GM19023 (cell line): Measurements from ENCODE around the gene ZMYND19.
"Not testable (repeated sequence)": the region's sequence is repeated elsewhere in the genome, so short reads cannot be mapped to it uniquely, and the experiment has no call there.

Experiments
- ATAC-seq: cut with Tn5 transposase; IDR thresholded peaks from one replicate; pipeline ENCODE4 v1.9.1; 2021; ENCODE audit warnings: mild to moderate bottlenecking, moderate library complexity; ENCODE audit not compliant: unreplicated experiment

ZMYND19 gene

DNA sequence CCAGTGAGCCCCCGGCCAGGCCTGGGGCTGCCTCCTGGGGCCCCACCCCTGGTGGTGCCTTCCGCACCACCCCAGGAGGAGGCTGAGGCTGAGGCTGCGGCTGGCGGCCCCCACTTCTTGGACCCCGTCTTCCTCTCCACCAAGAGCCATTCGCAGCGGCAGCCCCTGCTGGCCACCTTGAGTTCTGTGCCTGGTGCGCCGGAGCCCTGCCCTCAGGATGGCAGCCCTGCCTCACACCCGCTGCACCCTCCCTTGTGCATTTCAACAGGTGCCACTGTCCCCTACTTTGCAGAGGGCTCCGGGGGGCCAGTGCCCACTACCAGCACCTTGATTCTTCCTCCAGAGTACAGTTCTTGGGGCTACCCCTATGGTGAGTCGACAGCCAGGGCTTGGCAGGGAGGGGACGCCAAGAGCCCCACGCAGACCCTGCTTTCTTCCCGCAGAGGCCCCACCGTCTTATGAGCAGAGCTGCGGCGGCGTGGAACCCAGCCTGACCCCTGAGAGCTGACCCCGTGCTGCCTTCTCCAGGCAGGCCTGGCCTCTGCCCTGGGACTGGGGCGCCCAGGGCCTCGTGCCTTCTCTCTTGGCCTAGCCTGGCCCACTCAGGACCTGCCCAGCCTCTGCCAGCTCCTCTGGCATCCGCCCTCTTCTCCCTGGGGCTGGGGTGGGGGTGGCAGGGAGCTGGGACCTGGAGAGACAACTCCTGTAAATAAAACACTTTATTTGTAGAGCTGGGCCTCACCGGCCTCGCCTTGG, 24.5 kb upstream of the ZMYND19 start:
- no peak for ATAC-seq

DNA sequence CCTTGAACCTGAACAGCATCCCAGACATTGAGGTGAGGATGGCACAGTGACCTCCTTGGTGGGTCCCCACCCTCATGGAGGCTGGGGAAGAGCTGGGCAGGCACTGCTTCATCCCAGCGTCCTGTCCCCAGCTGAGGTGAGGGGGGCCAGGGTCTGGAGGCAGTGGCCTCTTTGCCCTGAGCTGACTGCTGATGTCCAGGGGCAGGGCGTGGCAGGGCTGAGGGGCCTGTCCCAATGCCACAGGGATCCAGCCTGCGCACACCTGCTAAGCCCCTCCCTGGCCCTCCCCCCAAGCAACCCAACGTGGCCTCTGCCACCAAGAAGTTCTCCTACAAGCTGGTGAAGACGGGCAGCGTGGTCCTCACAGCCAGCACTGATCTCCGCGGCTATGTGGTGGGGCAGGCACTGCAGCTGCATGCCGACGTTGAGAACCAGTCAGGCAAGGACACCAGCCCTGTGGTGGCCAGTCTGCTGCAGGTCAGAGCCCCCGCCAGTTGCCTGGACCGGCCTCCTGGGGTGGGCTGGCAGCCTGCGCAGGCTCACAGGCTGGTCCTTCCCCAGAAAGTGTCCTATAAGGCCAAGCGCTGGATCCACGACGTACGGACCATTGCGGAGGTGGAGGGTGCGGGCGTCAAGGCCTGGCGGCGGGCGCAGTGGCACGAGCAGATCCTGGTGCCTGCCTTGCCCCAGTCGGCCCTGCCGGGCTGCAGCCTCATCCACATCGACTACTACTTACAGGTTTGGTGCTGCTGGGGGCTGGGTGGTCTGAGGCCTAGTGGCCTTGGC, 23.6 kb upstream of the ZMYND19 start:
- no peak for ATAC-seq

DNA sequence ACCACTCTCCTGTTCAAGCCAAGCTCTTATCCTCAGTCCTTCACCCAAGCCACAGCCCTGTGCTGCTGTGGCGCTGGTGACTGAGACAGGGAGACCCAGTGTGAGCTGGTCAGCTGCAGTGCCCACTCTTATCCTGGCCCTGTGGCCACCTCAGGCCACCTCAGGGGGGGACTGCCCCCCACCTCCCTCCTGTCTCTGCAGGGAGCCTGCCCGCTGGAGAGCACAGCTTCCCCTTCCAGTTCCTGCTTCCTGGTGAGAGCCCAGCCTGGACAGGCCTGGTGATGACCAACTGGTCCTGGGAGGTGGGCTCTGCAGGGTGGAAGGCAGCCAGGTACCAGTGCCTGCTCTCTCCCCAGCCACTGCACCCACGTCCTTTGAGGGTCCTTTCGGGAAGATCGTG, 22.9 kb upstream of the ZMYND19 start:
- no peak for ATAC-seq

DNA sequence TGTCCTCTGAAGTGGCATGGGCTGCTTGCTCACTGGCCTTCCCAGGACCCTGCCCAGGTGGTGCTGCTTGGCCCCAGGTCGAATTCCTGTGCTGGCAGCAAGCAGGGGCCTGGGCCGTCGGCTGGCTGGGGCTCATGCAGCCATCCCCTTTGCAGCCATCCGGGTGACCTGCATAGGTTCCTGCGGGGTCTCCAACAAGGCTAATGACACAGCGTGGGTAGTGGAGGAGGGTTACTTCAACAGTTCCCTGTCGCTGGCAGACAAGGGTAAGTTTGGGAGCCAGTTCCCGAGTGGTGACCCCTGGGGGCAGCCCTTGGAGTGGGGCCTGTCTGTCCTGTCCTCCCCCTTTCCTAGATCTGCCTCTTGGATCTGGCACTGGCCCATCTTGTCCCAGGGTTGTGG, 22.4 kb upstream of the ZMYND19 start:
- no peak for ATAC-seq

DNA sequence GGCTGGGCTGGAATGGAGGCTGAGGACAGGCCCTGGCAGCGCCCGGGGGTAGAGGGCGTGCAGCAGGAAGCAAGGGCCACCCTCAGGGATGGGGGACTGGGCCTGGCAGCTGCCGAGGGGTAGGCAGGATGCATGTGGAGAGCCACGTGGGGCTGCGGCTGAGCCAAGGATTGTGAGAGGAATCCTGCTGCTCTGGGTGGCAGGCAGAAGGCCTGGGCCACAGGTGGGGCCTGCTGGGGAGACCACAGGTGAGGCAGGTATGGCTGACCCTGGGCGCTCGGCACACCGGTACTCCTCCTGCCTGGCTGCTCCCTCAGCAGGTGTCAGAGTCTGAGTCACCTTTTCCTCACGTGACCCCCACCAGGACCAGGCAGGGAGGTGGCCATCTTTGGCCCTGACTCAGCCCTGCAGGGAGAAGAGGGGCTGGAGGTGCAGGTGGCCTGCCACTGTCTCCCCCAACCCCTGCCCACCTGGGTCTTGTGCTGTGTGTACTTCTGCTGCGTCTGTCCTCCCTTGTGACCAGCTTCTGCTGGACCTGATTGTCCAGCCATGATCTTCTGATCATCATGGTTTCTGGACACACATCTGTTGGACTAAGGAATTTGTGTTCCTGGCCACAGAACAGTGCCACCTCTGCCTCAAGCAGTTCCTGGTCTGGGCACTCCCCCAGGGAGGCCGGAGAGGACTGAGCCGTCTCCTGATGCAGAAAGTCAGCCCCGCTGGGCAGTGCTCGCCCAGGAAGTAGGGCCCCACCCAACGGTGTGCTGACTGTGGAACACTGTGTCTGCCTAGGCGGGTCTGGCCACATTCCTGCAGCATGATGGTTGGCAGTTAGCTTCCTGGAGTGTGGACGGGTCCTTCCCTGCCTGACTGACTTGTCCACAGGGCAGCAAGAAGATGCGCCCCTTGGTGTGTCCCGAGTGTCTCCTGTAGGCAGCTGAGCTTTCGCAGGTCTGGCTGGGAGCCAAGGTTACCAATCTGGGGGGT, 21.6 kb upstream of the ZMYND19 start:
- no peak for ATAC-seq

DNA sequence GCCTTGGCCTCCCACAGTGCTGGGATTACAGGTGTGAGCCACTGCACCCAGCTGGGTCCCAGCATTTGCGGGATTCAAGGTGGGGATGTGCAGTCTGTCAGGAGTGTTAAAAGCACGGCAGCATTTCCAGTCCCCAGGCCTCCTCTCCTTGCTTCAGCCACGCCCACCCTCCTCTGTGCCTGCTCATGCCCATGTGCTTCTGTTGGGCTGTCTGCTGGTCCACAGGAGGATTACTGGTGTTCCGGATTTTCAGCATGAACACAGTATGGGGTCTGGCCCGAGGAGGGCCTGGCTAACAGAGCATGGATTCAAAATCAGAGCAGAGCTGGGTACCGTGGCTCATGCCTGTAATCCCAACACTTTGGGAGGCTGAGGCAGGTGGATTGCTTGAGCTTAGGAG, 20.6 kb upstream of the ZMYND19 start:
- no peak for ATAC-seq

DNA sequence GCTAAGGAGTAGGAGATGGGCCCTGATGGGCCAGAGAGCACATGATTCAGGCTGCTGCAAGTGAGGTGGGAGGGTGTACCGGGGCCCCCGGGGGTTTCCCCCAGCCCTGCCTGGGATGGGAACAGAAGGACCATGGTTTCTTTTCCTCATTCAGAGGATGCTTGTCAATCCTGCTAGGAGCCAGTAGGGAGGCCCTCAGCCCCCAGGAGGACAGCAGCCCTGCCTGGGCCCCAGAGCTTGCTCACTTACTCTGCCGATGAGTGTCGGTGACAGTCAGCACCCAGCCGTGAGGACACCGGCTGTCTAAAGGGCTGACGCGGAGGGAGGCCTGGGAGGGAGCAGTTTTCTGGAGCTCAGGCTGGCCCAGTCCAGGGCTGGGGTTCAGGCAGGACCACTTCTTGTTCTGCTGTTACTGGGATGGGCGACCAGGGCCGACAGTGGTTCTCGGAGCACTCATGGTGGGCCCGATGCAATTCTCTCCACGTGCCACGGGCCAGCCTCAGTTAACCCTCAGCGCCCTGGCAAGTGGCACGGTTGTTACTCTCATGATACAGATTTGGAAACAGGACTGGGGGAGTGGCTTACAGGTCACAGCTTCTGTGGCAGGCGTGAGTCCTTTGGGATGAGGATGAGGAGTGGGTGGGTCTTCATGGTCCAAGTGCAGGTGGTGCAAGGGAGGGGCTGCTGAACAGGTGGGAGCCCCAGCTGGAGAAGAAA, 17.0 kb upstream of the ZMYND19 start:
- no peak for ATAC-seq

DNA sequence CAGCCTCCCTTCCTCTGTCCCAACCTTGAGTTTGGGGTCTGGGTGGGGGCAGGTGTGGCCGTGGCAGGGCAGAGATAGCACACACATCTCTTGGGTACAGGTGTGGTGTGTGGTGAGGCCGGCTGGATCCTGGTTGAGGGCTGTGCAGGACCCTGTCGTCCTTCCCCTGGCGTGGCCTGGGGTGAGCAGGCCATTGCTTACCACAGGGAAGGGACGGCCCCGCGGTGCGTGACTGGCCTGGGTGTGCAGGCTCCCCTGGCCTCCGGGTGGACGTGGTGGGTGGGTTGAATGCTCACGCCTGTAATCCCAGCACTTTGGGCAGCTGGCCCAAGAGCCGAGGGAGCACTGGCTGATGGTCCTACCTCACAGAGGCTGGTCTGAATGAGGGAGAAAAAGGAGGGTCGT, 16.4 kb upstream of the ZMYND19 start:
- ATAC-seq = no peak

DNA sequence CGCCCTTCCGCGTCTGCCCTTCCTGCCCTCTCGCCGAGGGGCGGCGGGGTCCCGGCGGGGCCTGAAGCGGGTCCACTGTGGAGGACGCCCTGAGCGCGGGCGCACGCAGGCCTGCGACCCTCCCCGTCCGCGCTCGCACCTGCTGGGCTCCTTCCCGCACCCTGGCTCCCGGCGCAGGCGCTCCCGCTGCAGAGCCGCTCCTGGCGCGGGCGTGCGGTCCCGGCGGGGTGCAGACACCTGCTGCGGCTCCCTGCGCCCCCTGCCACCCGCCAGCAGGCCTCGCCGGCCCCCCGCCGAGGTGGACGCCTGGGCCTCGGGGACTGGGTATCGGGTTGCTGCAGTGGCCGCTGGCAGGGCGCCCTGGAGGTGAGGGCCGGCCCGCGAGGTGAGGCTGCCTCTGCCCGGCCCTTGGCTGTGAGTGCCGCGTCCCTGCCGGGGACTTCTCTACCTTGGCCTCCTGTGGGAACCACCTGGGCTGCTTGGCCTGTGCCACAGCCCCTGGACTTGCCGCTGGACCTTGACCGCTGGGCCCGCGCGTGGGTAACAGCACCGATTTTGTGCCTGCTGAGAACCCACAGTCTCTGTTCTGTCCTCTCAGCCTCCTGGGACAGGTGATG, 15.8 kb upstream of the ZMYND19 start:
- peak; percentile 14 for ATAC-seq

DNA sequence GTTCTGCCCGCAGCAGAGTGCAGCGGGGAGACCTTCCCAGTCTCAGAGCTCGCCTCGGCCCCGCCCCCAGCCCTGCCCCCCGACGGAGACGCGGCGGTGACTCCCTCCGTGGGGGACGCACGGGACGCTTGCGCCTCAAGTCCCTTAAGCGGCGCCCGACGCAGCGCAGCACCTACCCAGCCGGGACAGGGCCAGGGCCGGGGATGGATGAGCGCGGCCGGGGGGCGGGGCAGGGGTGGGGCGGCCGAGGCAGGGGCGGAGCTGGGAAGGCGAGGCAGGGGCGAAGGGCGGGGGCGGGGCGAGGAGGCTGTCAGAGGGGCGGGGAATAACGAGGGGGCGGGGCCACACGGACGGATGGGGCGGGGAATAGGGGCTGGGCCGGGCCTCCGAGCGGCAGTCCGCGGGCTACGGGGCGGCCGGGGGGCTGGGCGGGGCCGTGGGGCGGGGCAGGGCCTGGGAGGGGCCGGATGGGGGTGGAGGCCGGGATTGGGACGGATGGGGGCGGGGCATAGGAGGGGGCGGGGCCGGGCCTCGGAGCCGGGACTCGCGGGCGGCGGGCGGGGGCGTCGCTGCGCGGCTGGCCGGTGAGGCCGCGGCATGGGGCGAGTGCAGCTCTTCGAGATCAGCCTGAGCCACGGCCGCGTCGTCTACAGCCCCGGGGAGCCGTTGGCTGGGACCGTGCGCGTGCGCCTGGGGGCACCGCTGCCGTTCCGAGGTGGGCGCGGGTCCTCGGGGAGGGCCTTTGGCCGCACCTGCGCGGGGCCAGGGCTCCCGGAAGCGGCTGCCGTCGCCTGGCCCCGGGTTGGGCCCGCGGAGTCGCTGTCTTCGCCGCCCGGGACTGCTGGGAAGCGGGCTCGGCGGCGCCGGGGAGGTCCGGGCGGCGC, 15.1 kb upstream of the ZMYND19 start, which contains the start of gene ARRDC1:
TSS of gene ARRDC1 (plus strand) at position 566 of the 884 bp plus-strand sequence. CDS start at position 598, 32 bp downstream.
- peak; percentile 72 for ATAC-seq

DNA sequence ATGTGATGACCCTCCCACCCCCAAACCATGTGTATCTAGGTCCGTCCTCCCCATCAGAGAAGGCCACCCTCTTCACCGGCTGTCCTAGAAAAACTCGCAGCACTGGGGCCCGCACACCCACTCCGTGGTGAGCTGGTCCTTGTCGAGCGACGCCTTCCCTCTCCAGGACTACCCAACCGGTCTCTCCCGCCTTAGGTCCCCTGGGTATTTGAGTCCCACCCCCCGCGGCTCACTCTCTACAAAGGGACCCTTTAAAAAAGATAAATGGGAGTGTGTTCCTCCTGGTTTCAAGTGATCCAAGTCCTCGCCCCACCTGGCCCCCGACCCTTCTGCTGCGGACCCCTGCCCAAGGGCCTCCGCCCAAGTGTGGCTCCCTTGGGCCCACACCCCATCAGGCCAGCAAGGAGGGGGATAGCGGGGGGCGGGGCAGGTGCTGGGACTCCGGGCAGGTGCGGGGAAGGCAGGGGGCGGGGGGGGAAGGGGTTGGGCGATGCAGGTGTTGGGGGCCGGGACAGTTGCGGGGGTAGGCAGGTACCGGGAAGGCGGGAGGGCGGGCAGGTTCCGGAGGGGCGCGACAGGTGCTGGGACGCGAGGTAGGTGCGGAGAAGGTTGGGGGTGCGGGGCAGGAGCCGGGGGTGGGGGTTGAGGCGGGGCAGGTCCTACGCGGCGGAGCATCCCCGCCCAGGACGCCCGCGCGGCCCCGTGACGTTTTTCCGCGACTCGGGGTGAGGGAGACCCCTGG, 14.2 kb upstream of the ZMYND19 start:
- no peak for ATAC-seq

DNA sequence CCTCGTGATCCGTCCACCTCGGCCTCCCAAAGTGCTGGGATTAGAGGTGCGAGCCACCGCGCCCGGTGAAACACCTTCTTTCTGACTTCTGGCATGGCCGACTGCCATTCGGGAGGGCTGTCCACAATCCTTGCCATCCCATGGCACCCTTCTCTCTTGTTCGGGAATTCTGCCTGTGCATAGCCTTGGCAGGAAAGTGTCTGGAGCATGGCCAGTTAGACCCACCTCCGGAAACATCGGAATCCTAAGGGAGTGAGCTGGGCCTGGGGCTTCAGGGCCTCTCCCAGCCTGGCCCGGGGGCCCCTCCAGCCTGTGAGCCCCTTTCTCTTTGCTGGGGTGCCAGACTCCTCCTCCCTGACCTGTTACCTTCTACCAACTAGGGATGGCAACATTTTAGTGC, 13.6 kb upstream of the ZMYND19 start:
- ATAC-seq = no peak

DNA sequence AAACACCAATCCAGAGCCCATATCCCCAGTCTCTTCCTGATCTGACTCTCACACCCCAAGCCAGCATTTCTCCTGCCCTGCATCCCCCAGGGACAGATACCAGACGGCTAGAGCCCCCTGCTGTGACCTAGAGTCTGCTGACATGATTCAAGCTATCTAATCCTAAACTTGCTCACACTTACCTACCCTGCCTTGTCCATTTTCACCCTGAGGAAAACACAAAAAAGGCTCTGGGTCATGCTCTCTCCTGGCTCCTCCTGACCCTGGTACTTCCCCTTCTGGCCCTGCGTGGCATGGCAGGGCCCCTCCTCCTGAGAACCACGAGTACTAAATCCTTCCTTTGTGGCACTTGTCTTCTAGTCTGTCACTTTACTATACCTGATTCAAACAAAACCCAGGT, 12.3 kb upstream of the ZMYND19 start:
- ATAC-seq = no peak

DNA sequence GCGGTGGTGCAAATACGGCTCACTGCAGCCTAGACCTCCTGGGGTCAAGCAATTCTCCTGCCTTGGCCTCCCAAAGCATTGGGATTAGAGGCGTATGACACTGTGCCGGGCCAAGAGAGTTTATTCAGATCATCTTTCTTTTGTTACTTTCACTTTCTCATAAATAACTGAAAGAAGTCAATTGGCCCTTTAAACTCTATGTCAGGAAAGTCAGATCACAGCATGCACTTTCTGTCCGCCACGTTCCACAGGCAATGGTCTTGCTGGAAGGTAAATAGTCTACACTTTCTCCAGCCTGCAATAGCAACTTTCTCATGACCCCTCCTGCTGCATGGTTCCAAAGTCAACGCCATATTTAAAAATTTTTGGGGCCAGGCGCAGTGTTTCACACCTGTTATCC, 8.6 kb upstream of the ZMYND19 start:
- no peak for ATAC-seq

DNA sequence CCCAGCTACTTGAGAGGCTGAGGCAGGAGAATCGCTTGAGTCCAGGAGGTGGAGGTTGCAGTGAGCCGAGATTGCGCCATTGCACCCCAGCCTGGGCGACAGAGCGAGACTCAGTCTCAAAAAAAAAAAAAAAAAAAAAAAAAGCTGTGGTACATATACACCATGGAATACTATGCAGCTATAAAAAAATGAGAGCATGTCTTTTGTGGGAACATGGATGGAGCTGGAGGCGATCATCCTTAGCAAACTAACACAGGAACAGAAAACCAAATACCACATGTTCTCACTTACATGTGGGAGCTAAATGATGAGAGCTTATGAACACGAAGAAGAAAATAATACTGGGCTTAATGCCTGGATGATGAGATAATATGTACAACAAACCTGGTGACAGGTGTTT, 6.3 kb upstream of the ZMYND19 start:
- not testable (repeated sequence) for ATAC-seq

DNA sequence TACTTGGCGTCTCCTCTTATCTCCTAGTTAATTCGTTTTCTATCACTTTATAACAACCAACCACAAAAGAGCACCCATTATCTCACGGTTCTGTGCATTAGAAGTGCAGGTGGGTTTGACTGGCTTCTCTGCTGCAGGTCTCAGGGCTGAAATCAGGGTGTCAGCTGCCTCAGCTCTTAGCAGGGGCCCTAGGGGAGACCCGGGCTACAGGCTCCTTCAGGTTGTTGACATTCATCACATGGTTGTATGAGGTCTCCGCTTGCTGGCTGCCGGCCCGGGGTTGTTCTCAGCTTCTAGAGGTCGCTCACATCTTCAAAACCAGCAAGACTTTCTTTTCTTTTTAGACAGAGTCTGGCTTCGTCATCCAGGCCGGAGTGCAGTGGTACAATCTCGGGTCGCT, 2.9 kb upstream of the ZMYND19 start:
- no peak for ATAC-seq

DNA sequence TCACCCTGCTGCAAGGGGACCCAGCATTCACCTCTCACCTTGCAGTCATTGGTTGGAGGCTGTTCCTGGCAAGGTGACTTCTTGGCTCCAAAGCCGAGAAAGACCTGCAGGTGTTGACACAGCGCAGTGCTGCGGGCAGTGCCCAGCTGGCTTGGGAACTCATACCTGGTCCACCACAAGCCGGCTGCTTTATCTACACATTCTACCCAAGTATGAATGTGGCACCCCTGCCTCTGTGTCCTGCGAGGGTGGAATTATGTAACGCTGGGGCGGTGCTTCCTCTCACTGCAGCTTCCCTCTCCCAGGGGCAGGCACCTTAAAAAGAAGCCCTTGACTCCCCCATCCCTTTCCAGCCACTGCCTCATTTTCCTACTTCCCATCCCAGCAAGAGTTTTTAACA, 2.5 kb upstream of the ZMYND19 start:
- no peak for ATAC-seq

DNA sequence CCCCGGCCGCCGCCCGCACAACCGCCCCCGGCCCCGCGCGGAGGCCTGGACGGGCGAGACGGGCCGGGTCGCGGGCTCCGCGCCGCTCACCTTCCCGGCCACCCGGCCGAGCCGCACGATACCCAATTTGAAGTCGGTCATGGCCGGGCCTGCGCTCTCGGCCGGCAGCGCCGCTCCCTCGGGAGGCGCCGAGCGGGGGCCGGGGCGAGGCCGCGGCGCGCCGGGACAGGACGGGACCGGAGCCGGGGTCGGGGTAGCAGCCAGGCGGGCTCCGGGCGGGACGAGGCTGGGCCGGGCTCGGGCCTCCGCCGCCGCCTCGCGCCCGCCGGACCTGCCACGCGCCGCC, 216 bp downstream of the ZMYND19 start:
- peak; percentile 13 for ATAC-seq
